DMS 273 (cell line): ENCODE data around the gene TMEM235.
"Not testable (repeated sequence)": the region's sequence is repeated elsewhere in the genome, so short reads cannot be mapped to it uniquely, and the experiment has no call there.

Experiments
- DNase-seq: peaks from one replicate; lab custom pipeline; 2025; ENCODE audit not compliant: unreplicated experiment; lab: John Stamatoyannopoulos, UW

The TMEM235 gene

GRCh38 chr17:78237401-78238012 is 6.1 kb downstream of the TMEM235 start:
- DNase-seq = peak; percentile 92

GRCh38 chr17:78238823-78239488 is 7.5 kb downstream of the TMEM235 start:
- DNase-seq = no peak

- no peak for DNase-seq
These were observed 8.1 kb downstream of the TMEM235 start for GRCh38 chr17:78239489-78239931.

GRCh38 chr17:78240012-78240655 is 8.7 kb downstream of the TMEM235 start:
- DNase-seq = no peak

- DNase-seq = no peak
These were observed 9.4 kb downstream of the TMEM235 start for GRCh38 chr17:78240839-78241238.

- peak; percentile 51 for DNase-seq
These were observed 10.0 kb downstream of the TMEM235 start for GRCh38 chr17:78241277-78242023.

GRCh38 chr17:78242024-78242742 is 10.8 kb downstream of the TMEM235 start:
- no peak for DNase-seq

GRCh38 chr17:78247304-78247703 is 15.9 kb downstream of the TMEM235 start:
- DNase-seq = no peak

GRCh38 chr17:78248051-78248914 is 16.9 kb downstream of the TMEM235 start:
- DNase-seq = no peak

GRCh38 chr17:78249074-78249817 is 17.8 kb downstream of the TMEM235 start:
- no peak for DNase-seq

GRCh38 chr17:78249818-78250806 is 18.7 kb downstream of the TMEM235 start:
- no peak for DNase-seq

GRCh38 chr17:78250891-78251772 is 19.7 kb downstream of the TMEM235 start:
- peak; percentile 95 for DNase-seq

- DNase-seq = no peak
These were observed 20.3 kb downstream of the TMEM235 start for GRCh38 chr17:78251773-78252103.

GRCh38 chr17:78252111-78252634 is 20.7 kb downstream of the TMEM235 start:
- no peak for DNase-seq

- no peak for DNase-seq
These were observed 21.5 kb downstream of the TMEM235 start for GRCh38 chr17:78252701-78253635.

- not testable (repeated sequence) for DNase-seq
These were observed 22.2 kb downstream of the TMEM235 start for GRCh38 chr17:78253636-78253945.
